GM23248 (cell line): Measurements from ENCODE around the gene RNU5D-1. TPM values are rescaled to one million over a fixed set of nuclear protein-coding genes. Genes with fewer than 3 reads are reported as not detected.
A peak's percentile ranks its signal among the peaks of the same experiment; 100 is the strongest.
"Not testable (repeated sequence)": the region's sequence is repeated elsewhere in the genome, so short reads cannot be mapped to it uniquely, and the experiment has no call there.

Experiments
- DNase-seq: peaks from one replicate; pipeline ENCODE4 v3.0.0-alpha.2; 2015
- H2AFZ ChIP-seq: fragments of 200-600 bp; sonication (generic); 2 replicates; pipeline ENCODE4 v1.6.1; 2016; ENCODE audit warnings: antibody characterized with exemption
- H3F3A ChIP-seq: fragments of 200-600 bp; sonication (generic); 2 replicates; pipeline ENCODE4 v1.6.1; 2016; ENCODE audit warnings: mild to moderate bottlenecking, antibody characterized with exemption, mixed run types; ENCODE audit not compliant: insufficient read depth
- H3K27ac ChIP-seq: fragments of 200-600 bp; sonication (generic); 2 replicates; pipeline ENCODE4 v1.5.1; 2016; ENCODE audit warnings: mild to moderate bottlenecking
- H3K27me3 ChIP-seq: fragments of 200-600 bp; sonication (generic); replicated peaks from 2 replicates; pipeline ENCODE4 v1.6.1; 2016; ENCODE audit warnings: mild to moderate bottlenecking; ENCODE audit not compliant: insufficient read depth
- H3K36me3 ChIP-seq: fragments of 200-600 bp; sonication (generic); 2 replicates; pipeline ENCODE4 v1.6.1; 2016; ENCODE audit warnings: low read depth, mild to moderate bottlenecking
- H3K4me1 ChIP-seq: fragments of 200-600 bp; sonication (generic); 2 replicates; pipeline ENCODE4 v1.6.1; 2016; ENCODE audit warnings: mild to moderate bottlenecking; ENCODE audit not compliant: insufficient read depth
- H3K4me2 ChIP-seq: fragments of 200-600 bp; sonication (generic); one replicate; pipeline ENCODE4 v1.6.1; 2016; ENCODE audit warnings: mild to moderate bottlenecking; ENCODE audit not compliant: unreplicated experiment
- H3K4me3 ChIP-seq: fragments of 200-600 bp; sonication (generic); 2 replicates; pipeline ENCODE4 v1.5.1; 2016; ENCODE audit warnings: mild to moderate bottlenecking
- H3K79me2 ChIP-seq: fragments of 200-600 bp; sonication (generic); 2 replicates; pipeline ENCODE4 v1.6.1; 2016; ENCODE audit warnings: mild to moderate bottlenecking; ENCODE audit not compliant: insufficient read depth
- H3K9ac ChIP-seq: fragments of 200-600 bp; sonication (generic); 2 replicates; pipeline ENCODE4 v1.6.1; 2016; ENCODE audit warnings: mild to moderate bottlenecking
- H3K9me2 ChIP-seq: fragments of 200-600 bp; sonication (generic); 2 replicates; pipeline ENCODE4 v1.6.1; 2016; ENCODE audit warnings: mixed run types, mild to moderate bottlenecking, moderate library complexity; ENCODE audit not compliant: insufficient read depth
- H3K9me3 ChIP-seq: fragments of 200-600 bp; sonication (generic); one replicate; pipeline ENCODE4 v1.6.1; 2017; ENCODE audit warnings: low read depth
- H4K20me1 ChIP-seq: fragments of 200-600 bp; sonication (generic); 2 replicates; pipeline ENCODE4 v1.6.0; 2016; ENCODE audit not compliant: insufficient read depth
- EZH2 ChIP-seq: fragments of 200-600 bp; sonication (generic); IDR thresholded peaks from 2 replicates; pipeline ENCODE4 v1.6.1; 2018; ENCODE audit warnings: antibody characterized with exemption, mild to moderate bottlenecking; ENCODE audit not compliant: insufficient read depth, poor library complexity, severe bottlenecking
- EZH2phosphoT487 ChIP-seq: fragments of 200-600 bp; sonication (generic); IDR thresholded peaks from 2 replicates; pipeline ENCODE4 v1.6.1; 2018; ENCODE audit warnings: antibody characterized with exemption, moderate library complexity, mild to moderate bottlenecking, low read depth; ENCODE audit not compliant: insufficient read depth
- WGBS, 2 experiments: methylation state at CpG; one replicate each; pipeline ENCODE4 v1.1.6; 2015 to 2017; ENCODE audit warnings: low lambda C conversion rate in 2 of 2, low coverage in 1 of 2; ENCODE audit errors: missing lambda C conversion rate in 2 of 2; 5-methylcytosine and 5-hydroxymethylcytosine counted together
- in situ Hi-C: fragments of 300-500 bp; cut with MboI; formaldehyde crosslinking; loops from 2 replicates; pipeline ENCODE4 v1.15.0; 2020
- polyA plus RNA-seq: library from polyadenylated mRNA; unstranded; fragments of >200 nt; fragmentation: Nextera tagmentation; extraction: Ambion mirVana; gene quantifications from 2 replicates; pipeline ENCODE4 v1.2.1, GENCODE V29; 2016
- total RNA-seq: library from RNA; depleted of rRNA; stranded (reverse); fragments of >200 nt; shearing (Covaris generic); gene quantifications from 2 replicates; pipeline ENCODE4 v1.2.3, GENCODE V29; 2014

The RNU5D-1 gene
- total and polyA plus RNA-seq, 2 experiments from 2014 or later: not detected

- WGBS, 2 experiments: 2 to 3% methylated on average over 57 of the region's 57 CpGs
- Histone ChIP-seq H3K4me3 (peak within 1 kb of the TSS; percentile 87), H4K20me1 (no peaks in the 10 kb centered on the region), H3K79me2 (peaks cover 48% of the 10 kb centered on the region), H3K9ac (peak within 1 kb of the TSS; percentile 84), H3F3A (no peaks in the 10 kb centered on the region), H3K27me3 (no peaks in the 10 kb centered on the region), H3K9me3 (no peaks in the 10 kb centered on the region), H3K4me1 (peaks cover 12% of the 10 kb centered on the region; the same call in 1 of the 2 replicates), H2AFZ (peak within 1 kb of the TSS; percentile 95), H3K27ac (peak within 1 kb of the TSS; percentile 70), H3K36me3 (no peaks in the 10 kb centered on the region), H3K9me2 (no peaks in the 10 kb centered on the region), H3K4me2 (peak within 1 kb of the TSS; percentile 87)
- DNase-seq: peak; percentile 99
- in situ Hi-C loops: no loop called here
- no peak for TF ChIP-seq EZH2phosphoT487
- TF ChIP-seq EZH2: no peak
These were observed 8.6 kb upstream of the RNU5D-1 start, which contains the start of gene KIF2C for GRCh38 chr1:44739307-44740178. KIF2C (plus strand) TSS chr1:44739837; CDS start chr1:44739933, 96 bp downstream.

GRCh38 chr1:44738953-44739306, 8.0 kb upstream of the RNU5D-1 start:
- Histone ChIP-seq H3K27ac (peak overlapping the region; percentile 70), H3K79me2 (peaks cover 42% of the 10 kb centered on the region), H3K4me3 (peak overlapping the region; percentile 87), H3K4me2 (peak overlapping the region; percentile 87), H2AFZ (peak overlapping the region; percentile 95), H3K9ac (peak overlapping the region; percentile 84), H3K4me1 (peaks cover 13% of the 10 kb centered on the region; the same call in 1 of the 2 replicates)
- H3K27me3 ChIP-seq, H3K9me3 ChIP-seq, DNase-seq, in situ Hi-C loops, H4K20me1 ChIP-seq, H3K36me3 ChIP-seq, H3K9me2 ChIP-seq, H3F3A ChIP-seq: not testable (repeated sequence)
- WGBS, 2 experiments: 83 to 100% methylated on average over 1 of the region's 1 CpG

GRCh38 chr1:44735992-44736391, 5.0 kb upstream of the RNU5D-1 start:
- no peak for DNase-seq
- H3F3A ChIP-seq: peaks cover 10% of the 10 kb centered on the region
- H3K79me2 ChIP-seq: peaks cover 13% of the 10 kb centered on the region
- H3K4me3 ChIP-seq: no peak overlapping the region
- WGBS, 2 experiments: 100% methylated on average over 1 of the region's 1 CpG
- no peaks in the 10 kb centered on the region for H3K36me3 ChIP-seq
- no peaks in the 10 kb centered on the region for H3K27me3 ChIP-seq
- no peak overlapping the region for H3K4me2 ChIP-seq
- no peak overlapping the region for H3K9ac ChIP-seq
- peaks cover 20% of the 10 kb centered on the region for H3K4me1 ChIP-seq
- no peak overlapping the region for H3K27ac ChIP-seq
- in situ Hi-C loops: no loop called here
- TF ChIP-seq EZH2: no peak
- TF ChIP-seq EZH2phosphoT487: no peak
- H4K20me1 ChIP-seq: no peaks in the 10 kb centered on the region
- no peak overlapping the region for H2AFZ ChIP-seq
- H3K9me2 ChIP-seq: no peaks in the 10 kb centered on the region
- no peaks in the 10 kb centered on the region for H3K9me3 ChIP-seq

- in situ Hi-C loops: no loop called here
- Histone ChIP-seq H3K36me3 (no peaks in the 10 kb centered on the region), H3K79me2 (no peaks in the 10 kb centered on the region), H3K4me2 (peak overlapping the region; percentile 14), H3K27ac (no peak overlapping the region; the same call in 1 of the 2 replicates), H3K4me3 (no peak overlapping the region), H3K9ac (no peak overlapping the region), H3K9me2 (no peaks in the 10 kb centered on the region), H3K4me1 (peaks cover 19% of the 10 kb centered on the region), H3F3A (peaks cover 27% of the 10 kb centered on the region), H2AFZ (peak overlapping the region; percentile 74), H3K9me3 (no peaks in the 10 kb centered on the region), H4K20me1 (no peaks in the 10 kb centered on the region), H3K27me3 (no peaks in the 10 kb centered on the region)
- no peak for TF ChIP-seq EZH2
- TF ChIP-seq EZH2phosphoT487: no peak
- WGBS, 2 experiments: 100% methylated on average over 1 of the region's 1 CpG
- no peak for DNase-seq
These were observed 2.8 kb upstream of the RNU5D-1 start for GRCh38 chr1:44733784-44734183.
